ENCODE results near the gene HS3ST2.
A peak's percentile ranks its signal among the peaks of the same experiment; 100 is the strongest.
"Not testable (repeated sequence)": the region's sequence is repeated elsewhere in the genome, so short reads cannot be mapped to it uniquely, and the experiment has no call there.

Gene HS3ST2

GRCh38 chr16:22878955-22879354, 65.0 kb downstream of the HS3ST2 start:
- no peak for DNase-seq (ENCODE audit: low read depth, low spot score)

GRCh38 chr16:22879466-22879865, 65.5 kb downstream of the HS3ST2 start:
- no peak for DNase-seq (ENCODE audit: low read depth, low spot score)

- no peak for DNase-seq (ENCODE audit: low read depth, low spot score)
These were observed 69.0 kb downstream of the HS3ST2 start for GRCh38 chr16:22882981-22883380.

- no peak for DNase-seq (ENCODE audit: low read depth, low spot score)
These were observed 72.0 kb downstream of the HS3ST2 start for GRCh38 chr16:22885951-22886350.

GRCh38 chr16:22886927-22887326, 73.0 kb downstream of the HS3ST2 start:
- no peak for DNase-seq (ENCODE audit: low read depth, low spot score)

- DNase-seq (ENCODE audit: low read depth, low spot score): no peak
These were observed 73.5 kb downstream of the HS3ST2 start for GRCh38 chr16:22887445-22887844.

- DNase-seq (ENCODE audit: low read depth, low spot score): no peak
These were observed 74.8 kb downstream of the HS3ST2 start for GRCh38 chr16:22888791-22889190.

GRCh38 chr16:22890976-22891375, 77.0 kb downstream of the HS3ST2 start:
- no peak for DNase-seq (ENCODE audit: low read depth, low spot score)

GRCh38 chr16:22897184-22897583, 83.2 kb downstream of the HS3ST2 start:
- DNase-seq (ENCODE audit: low read depth, low spot score): no peak

GRCh38 chr16:22898131-22898530, 84.2 kb downstream of the HS3ST2 start:
- DNase-seq (ENCODE audit: low read depth, low spot score): no peak

- DNase-seq (ENCODE audit: low read depth, low spot score): peak; percentile 22
These were observed 84.9 kb downstream of the HS3ST2 start for GRCh38 chr16:22898874-22899348.

GRCh38 chr16:22899567-22899966, 85.6 kb downstream of the HS3ST2 start:
- not testable (repeated sequence) for DNase-seq (ENCODE audit: low read depth, low spot score)

GRCh38 chr16:22900863-22901262, 86.9 kb downstream of the HS3ST2 start:
- no peak for DNase-seq (ENCODE audit: low read depth, low spot score)

GRCh38 chr16:22901563-22901962, 87.6 kb downstream of the HS3ST2 start:
- no peak for DNase-seq (ENCODE audit: low read depth, low spot score)

- DNase-seq (ENCODE audit: low read depth, low spot score): no peak
These were observed 89.8 kb downstream of the HS3ST2 start for GRCh38 chr16:22903716-22904115.

- no peak for DNase-seq (ENCODE audit: low read depth, low spot score)
These were observed 98.7 kb downstream of the HS3ST2 start for GRCh38 chr16:22912654-22913053.

- no peak for DNase-seq (ENCODE audit: low read depth, low spot score)
These were observed 101.0 kb downstream of the HS3ST2 start for GRCh38 chr16:22915003-22915402.

GRCh38 chr16:22923491-22923890, 109.5 kb downstream of the HS3ST2 start:
- no peak for DNase-seq (ENCODE audit: low read depth, low spot score)

- DNase-seq (ENCODE audit: low read depth, low spot score): no peak
These were observed 110.5 kb downstream of the HS3ST2 start for GRCh38 chr16:22924492-22924891.

GRCh38 chr16:22926105-22926751, 112.3 kb downstream of the HS3ST2 start:
- no peak for DNase-seq (ENCODE audit: low read depth, low spot score)

GRCh38 chr16:22927306-22927705, 113.3 kb downstream of the HS3ST2 start:
- DNase-seq (ENCODE audit: low read depth, low spot score): no peak

GRCh38 chr16:22928882-22929435, 115.0 kb downstream of the HS3ST2 start:
- DNase-seq (ENCODE audit: low read depth, low spot score): no peak

GRCh38 chr16:22929461-22929860, 115.5 kb downstream of the HS3ST2 start:
- no peak for DNase-seq (ENCODE audit: low read depth, low spot score)

Data from activated CD4-positive, CD25-positive, alpha-beta regulatory T cell treated with anti-CD3 and anti-CD28 coated beads, Interleukin-2, amount 50 U/mL, for 16 hours (primary cell).